Measurements from ENCODE around the gene GLB1L3.

DNA sequence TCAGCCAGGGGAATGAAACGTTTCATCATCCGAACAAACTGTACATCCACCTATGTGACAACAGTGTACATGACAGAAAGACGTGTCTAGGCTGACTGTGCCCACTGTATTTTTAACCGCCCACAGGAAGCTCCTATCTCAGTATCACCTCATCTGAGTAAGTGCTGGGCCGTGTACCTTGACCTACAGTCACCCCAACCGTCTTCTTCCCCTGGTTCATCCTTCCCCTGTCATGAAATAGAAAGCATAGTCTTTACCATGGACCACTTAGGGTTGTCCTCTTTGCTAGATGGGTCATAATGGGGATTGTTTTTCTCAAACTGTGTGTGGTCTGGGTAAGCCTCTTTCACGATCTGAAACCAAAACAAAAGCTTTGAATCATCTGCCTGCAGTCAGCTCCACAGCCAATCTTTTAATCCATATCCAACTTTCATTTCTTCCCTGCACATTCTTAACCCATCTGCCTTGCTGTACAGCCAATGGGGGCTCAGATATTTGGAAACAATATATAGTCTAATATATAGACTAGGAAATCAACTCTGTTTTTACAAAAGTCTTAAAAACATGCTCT is 27.2 kb upstream of the GLB1L3 start:
- no peak for TF ChIP-seq FOS (IDR thresholded peaks at IDR 0.05; ENCODE audit: low read depth, low read length)
- no peak for TF ChIP-seq NFE2L2 (IDR thresholded peaks at IDR 0.05; ENCODE audit: low read depth, low read length)
- TF ChIP-seq, protein P1, sequence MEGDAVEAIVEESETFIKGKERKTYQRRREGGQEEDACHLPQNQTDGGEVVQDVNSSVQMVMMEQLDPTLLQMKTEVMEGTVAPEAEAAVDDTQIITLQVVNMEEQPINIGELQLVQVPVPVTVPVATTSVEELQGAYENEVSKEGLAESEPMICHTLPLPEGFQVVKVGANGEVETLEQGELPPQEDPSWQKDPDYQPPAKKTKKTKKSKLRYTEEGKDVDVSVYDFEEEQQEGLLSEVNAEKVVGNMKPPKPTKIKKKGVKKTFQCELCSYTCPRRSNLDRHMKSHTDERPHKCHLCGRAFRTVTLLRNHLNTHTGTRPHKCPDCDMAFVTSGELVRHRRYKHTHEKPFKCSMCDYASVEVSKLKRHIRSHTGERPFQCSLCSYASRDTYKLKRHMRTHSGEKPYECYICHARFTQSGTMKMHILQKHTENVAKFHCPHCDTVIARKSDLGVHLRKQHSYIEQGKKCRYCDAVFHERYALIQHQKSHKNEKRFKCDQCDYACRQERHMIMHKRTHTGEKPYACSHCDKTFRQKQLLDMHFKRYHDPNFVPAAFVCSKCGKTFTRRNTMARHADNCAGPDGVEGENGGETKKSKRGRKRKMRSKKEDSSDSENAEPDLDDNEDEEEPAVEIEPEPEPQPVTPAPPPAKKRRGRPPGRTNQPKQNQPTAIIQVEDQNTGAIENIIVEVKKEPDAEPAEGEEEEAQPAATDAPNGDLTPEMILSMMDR (conservative IDR thresholded peaks at IDR 0.05; ENCODE audit: low read depth, low read length), result no peak
- TF ChIP-seq, protein P2, sequence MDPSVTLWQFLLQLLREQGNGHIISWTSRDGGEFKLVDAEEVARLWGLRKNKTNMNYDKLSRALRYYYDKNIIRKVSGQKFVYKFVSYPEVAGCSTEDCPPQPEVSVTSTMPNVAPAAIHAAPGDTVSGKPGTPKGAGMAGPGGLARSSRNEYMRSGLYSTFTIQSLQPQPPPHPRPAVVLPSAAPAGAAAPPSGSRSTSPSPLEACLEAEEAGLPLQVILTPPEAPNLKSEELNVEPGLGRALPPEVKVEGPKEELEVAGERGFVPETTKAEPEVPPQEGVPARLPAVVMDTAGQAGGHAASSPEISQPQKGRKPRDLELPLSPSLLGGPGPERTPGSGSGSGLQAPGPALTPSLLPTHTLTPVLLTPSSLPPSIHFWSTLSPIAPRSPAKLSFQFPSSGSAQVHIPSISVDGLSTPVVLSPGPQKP (IDR thresholded peaks at IDR 0.05; ENCODE audit: borderline replicate concordance, low read depth, low read length), result no peak
- TF ChIP-seq POLR2A (IDR thresholded peaks at IDR 0.05; ENCODE audit: low read depth, low read length), result no peak
- no peak for TF ChIP-seq CEBPB (IDR thresholded peaks at IDR 0.05; ENCODE audit: low read depth, low read length)
- no peak for TF ChIP-seq MAZ (IDR thresholded peaks at IDR 0.05; ENCODE audit: borderline replicate concordance, low read depth, low read length)
- no peak for TF ChIP-seq RAD21 (IDR thresholded peaks at IDR 0.05; ENCODE audit: low read length)
- TF ChIP-seq MXI1 (IDR thresholded peaks at IDR 0.05; ENCODE audit: borderline replicate concordance, low read depth, low read length), result no peak
- TF ChIP-seq, protein P3, sequence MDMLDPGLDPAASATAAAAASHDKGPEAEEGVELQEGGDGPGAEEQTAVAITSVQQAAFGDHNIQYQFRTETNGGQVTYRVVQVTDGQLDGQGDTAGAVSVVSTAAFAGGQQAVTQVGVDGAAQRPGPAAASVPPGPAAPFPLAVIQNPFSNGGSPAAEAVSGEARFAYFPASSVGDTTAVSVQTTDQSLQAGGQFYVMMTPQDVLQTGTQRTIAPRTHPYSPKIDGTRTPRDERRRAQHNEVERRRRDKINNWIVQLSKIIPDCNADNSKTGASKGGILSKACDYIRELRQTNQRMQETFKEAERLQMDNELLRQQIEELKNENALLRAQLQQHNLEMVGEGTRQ (IDR thresholded peaks at IDR 0.05; ENCODE audit: low read depth, low read length), result no peak
- TF ChIP-seq RFX5 (IDR thresholded peaks at IDR 0.05; ENCODE audit: low read depth, low read length), result no peak

All from IMR-90 (cell line).